Thoracic aorta (tissue), 2 donors: ENCODE measurements around the gene NCBP2. TPM values are rescaled to one million over a fixed set of nuclear protein-coding genes. Genes with fewer than 3 reads are reported as not detected.
A peak's percentile ranks its signal among the peaks of the same experiment; 100 is the strongest.

ENCODE experiments used
- ATAC-seq: fragments of 150-250 bp; one replicate; pipeline ENCODE4 v1.8.0; 2017; ENCODE audit warnings: low read depth; ENCODE audit not compliant: insufficient number of reproducible peaks, low FRiP score
- DNase-seq: peaks from one replicate; pipeline ENCODE4 v3.0.0-alpha.2; 2020; ENCODE audit warnings: low spot score
- H3K27ac ChIP-seq, 2 donors: fragments of 200-600 bp; sonication (generic); 1 replicate in 1 of 2; 2 replicates in 1 of 2; pipeline ENCODE4 v1.5.1; 2016; ENCODE audit warnings: mild to moderate bottlenecking in 2 of 2, moderate library complexity in 2 of 2
- H3K27me3 ChIP-seq: fragments of 200-600 bp; sonication (generic); replicated peaks from 2 replicates; pipeline ENCODE4 v1.6.0; 2016; ENCODE audit warnings: mild to moderate bottlenecking; ENCODE audit not compliant: insufficient read depth
- H3K36me3 ChIP-seq: fragments of 200-600 bp; sonication (generic); one replicate; pipeline ENCODE4 v1.5.1; 2016
- H3K4me1 ChIP-seq, 2 donors: fragments of 200-600 bp; sonication (generic); 1 replicate in 1 of 2; 2 replicates in 1 of 2; pipeline versions ENCODE4 v1.5.1 to v1.6.0; 2016; ENCODE audit warnings: low read depth in 2 of 2, mild to moderate bottlenecking in 1 of 2; ENCODE audit not compliant: control insufficient read depth in 1 of 2
- H3K4me3 ChIP-seq: fragments of 200-600 bp; sonication (generic); 2 replicates; pipeline ENCODE4 v1.5.1; 2016; ENCODE audit warnings: mild to moderate bottlenecking
- H3K9me3 ChIP-seq: fragments of 200-600 bp; sonication (generic); 2 replicates; pipeline ENCODE4 v1.5.1; 2016
- CTCF ChIP-seq: fragments of 200-600 bp; sonication (generic); IDR thresholded peaks from one replicate; pipeline ENCODE4 v1.5.1; 2019; ENCODE audit warnings: antibody characterized with exemption
- total RNA-seq, 2 donors: library from RNA; depleted of rRNA; stranded (reverse); fragments of >200 nt; gene quantifications; one replicate each; pipeline versions ENCODE4 v1.1.0 to v1.2.3, GENCODE V29; 2016

Gene NCBP2
- total RNA-seq, 2 donors from 2014 or later = 26.5 to 44.1 TPM

GRCh38 chr3:196968233-196969133 lies 26.2 kb upstream of the NCBP2 start, which contains the start of gene PIGZ:
Gene PIGZ (minus strand): TSS chr3:196968833. CDS start chr3:196952031, 16,802 bp downstream.
- H3K27me3 ChIP-seq = no peaks in the 10 kb centered on the region
- H3K36me3 ChIP-seq = no peaks in the 10 kb centered on the region
- no peak for TF ChIP-seq CTCF
- H3K4me3 ChIP-seq = peak within 1 kb of the TSS; percentile 97
- ATAC-seq = peak; percentile 29
- H3K9me3 ChIP-seq = no peaks in the 10 kb centered on the region
- peak within 1 kb of the TSS; percentile 41 to 47 for H3K27ac ChIP-seq
- DNase-seq = no peak
- H3K4me1 ChIP-seq = peaks cover 7% of the 10 kb centered on the region in 2 donors

- Histone ChIP-seq H3K27me3 (no peaks in the 10 kb centered on the region), H3K9me3 (no peaks in the 10 kb centered on the region), H3K4me3 (peak overlapping the region; percentile 97), H3K27ac (no peak overlapping the region), H3K36me3 (no peaks in the 10 kb centered on the region), H3K4me1 (peaks cover 7% of the 10 kb centered on the region in 2 donors)
- TF ChIP-seq CTCF = no peak
- ATAC-seq (no peak), DNase-seq (no peak)
Observed at GRCh38 chr3:196967412-196968232, 25.3 kb upstream of the NCBP2 start.

GRCh38 chr3:196966526-196967401 lies 24.4 kb upstream of the NCBP2 start:
- TF ChIP-seq CTCF = no peak
- H3K27me3 ChIP-seq = no peaks in the 10 kb centered on the region
- H3K4me1 ChIP-seq = peaks cover 7% of the 10 kb centered on the region in 2 donors
- no peaks in the 10 kb centered on the region for H3K36me3 ChIP-seq
- no peak overlapping the region for H3K4me3 ChIP-seq
- DNase-seq = no peak
- ATAC-seq = no peak
- no peak overlapping the region for H3K27ac ChIP-seq
- H3K9me3 ChIP-seq = no peaks in the 10 kb centered on the region

GRCh38 chr3:196965804-196966173 lies 23.5 kb upstream of the NCBP2 start:
- H3K4me3 ChIP-seq = no peak overlapping the region
- H3K9me3 ChIP-seq = no peaks in the 10 kb centered on the region
- DNase-seq (no peak), ATAC-seq (no peak)
- H3K4me1 ChIP-seq = peaks cover 7% of the 10 kb centered on the region in 2 donors
- H3K36me3 ChIP-seq = no peaks in the 10 kb centered on the region
- H3K27ac ChIP-seq = no peak overlapping the region
- no peaks in the 10 kb centered on the region for H3K27me3 ChIP-seq
- no peak for TF ChIP-seq CTCF
